HG02759 (cell line): ENCODE data around the gene LHPP.

Source experiments
- ATAC-seq: cut with Tn5 transposase; IDR thresholded peaks from one replicate; pipeline ENCODE4 v1.9.1; 2021; ENCODE audit warnings: mild to moderate bottlenecking, moderate library complexity; ENCODE audit not compliant: unreplicated experiment

The LHPP gene

GRCh38 chr10:124516746-124517397 is 55.2 kb downstream of the LHPP start:
- no peak for ATAC-seq

GRCh38 chr10:124517461-124517860 is 55.8 kb downstream of the LHPP start:
- ATAC-seq = no peak

- no peak for ATAC-seq
Observed at GRCh38 chr10:124517931-124518330, 56.3 kb downstream of the LHPP start.

- no peak for ATAC-seq
Observed at GRCh38 chr10:124518366-124518765, 56.7 kb downstream of the LHPP start.

- ATAC-seq = no peak
Observed at GRCh38 chr10:124520558-124521428, 59.2 kb downstream of the LHPP start.

GRCh38 chr10:124521429-124521871 is 59.8 kb downstream of the LHPP start:
- ATAC-seq = no peak

GRCh38 chr10:124522131-124522932 is 60.7 kb downstream of the LHPP start:
- no peak for ATAC-seq

- ATAC-seq = no peak
Observed at GRCh38 chr10:124522933-124523871, 61.6 kb downstream of the LHPP start.

GRCh38 chr10:124523901-124524300 is 62.3 kb downstream of the LHPP start:
- no peak for ATAC-seq

- ATAC-seq = no peak
Observed at GRCh38 chr10:124524991-124525653, 63.5 kb downstream of the LHPP start.

- no peak for ATAC-seq
Observed at GRCh38 chr10:124525751-124526600, 64.4 kb downstream of the LHPP start.

GRCh38 chr10:124526621-124527267 is 65.1 kb downstream of the LHPP start:
- ATAC-seq = no peak

- ATAC-seq = no peak
Observed at GRCh38 chr10:124527874-124528395, 66.3 kb downstream of the LHPP start.

GRCh38 chr10:124529661-124530214 is 68.1 kb downstream of the LHPP start:
- no peak for ATAC-seq

GRCh38 chr10:124530215-124530665 is 68.6 kb downstream of the LHPP start:
- peak; percentile 88 for ATAC-seq

GRCh38 chr10:124530816-124531215 is 69.2 kb downstream of the LHPP start:
- no peak for ATAC-seq

- ATAC-seq = no peak
Observed at GRCh38 chr10:124532106-124532641, 70.6 kb downstream of the LHPP start.
